K562 (cell line): ENCODE measurements around the gene HARS1. TPM values are rescaled to one million over a fixed set of nuclear protein-coding genes. Genes with fewer than 3 reads are reported as not detected.

Experiments
- CBX5 ChIP-seq: IDR thresholded peaks from 2 replicates; pipeline ENCODE4 v1.6.1; 2014; ENCODE audit warnings: low read depth, borderline replicate concordance
- FOS ChIP-seq: IDR thresholded peaks from 3 replicates; pipeline ENCODE4 v1.6.1; 2011; ENCODE audit not compliant: insufficient read length; ENCODE audit errors: extremely low read depth
- GTF2F1 ChIP-seq: IDR thresholded peaks from 2 replicates; pipeline ENCODE4 v1.6.1; 2011; ENCODE audit warnings: low read depth, low read length, improper control_type of control experiment
- MGA ChIP-seq: fragments of 450-650 bp; IDR thresholded peaks from 2 replicates; pipeline ENCODE4 v1.6.1; 2016; ENCODE audit warnings: mild to moderate bottlenecking, moderate library complexity
- PCBP2 ChIP-seq: fragments of 200-400 bp; formaldehyde crosslinking; IDR thresholded peaks from 2 replicates; pipeline ENCODE4 v1.6.1; 2018; ENCODE audit warnings: low read length, low read depth, mild to moderate bottlenecking, moderate library complexity; ENCODE audit not compliant: poor library complexity, severe bottlenecking
- RFX1 ChIP-seq: fragments of 450-650 bp; IDR thresholded peaks from 2 replicates; pipeline ENCODE4 v1.6.1; 2016; ENCODE audit warnings: mild to moderate bottlenecking, moderate library complexity
- SP2 ChIP-seq: IDR thresholded peaks from 2 replicates; pipeline ENCODE4 v1.6.1; 2011; ENCODE audit warnings: mild to moderate bottlenecking, low read depth, low read length, moderate library complexity; ENCODE audit not compliant: poor library complexity, severe bottlenecking; ENCODE audit errors: extremely low read depth
- TGIF2 ChIP-seq: sonication (generic); formaldehyde crosslinking; IDR thresholded peaks from 2 replicates; pipeline ENCODE4 v1.8.1; 2022; ENCODE audit warnings: mild to moderate bottlenecking, missing genetic modification reagents, moderate library complexity
- TSHZ1 ChIP-seq: fragments of 250-450 bp; sonication (Bioruptor Pico); IDR thresholded peaks from 2 replicates; pipeline ENCODE4 v1.4.0; 2020; ENCODE audit warnings: mild to moderate bottlenecking, moderate library complexity
- ZBED1 ChIP-seq: IDR thresholded peaks from 2 replicates; pipeline ENCODE4 v1.6.1; 2014
- ZNF41 ChIP-seq: fragments of 250-450 bp; sonication (Bioruptor Pico); conservative IDR thresholded peaks from 2 replicates; pipeline ENCODE4 v1.4.0; 2020; ENCODE audit warnings: mild to moderate bottlenecking
- polyA plus RNA-seq, 8 experiments: library from polyadenylated mRNA; depleted of rRNA in 4 of 8; stranded (reverse) in 5 of 8; unstranded in 3 of 8; fragments of >200 nt; fragmentation: Nextera tagmentation in 2 of 8; fragmentation: Illumina TruSeq in 1 of 8; extraction: Ambion mirVana in 2 of 8; extraction: Trizol in 1 of 8; gene quantifications; 2 replicates each; pipeline versions ENCODE4 v1.2.1 to v1.2.3, GENCODE V29; 2011 to 2014; ENCODE audit warnings: inconsistent platforms in 1 of 8, missing spikeins in 1 of 8
- total RNA-seq, 7 experiments: library from RNA; depleted of rRNA in 6 of 7; stranded (reverse); fragments of >200 nt in 6 of 7; fragmentation: Illumina TruSeq in 2 of 7; extraction: Trizol in 2 of 7; gene quantifications; 2 replicates each; pipeline versions ENCODE4 v1.2.1 to v1.2.3, GENCODE V29; 2011 to 2021; ENCODE audit warnings: low replicate concordance in 1 of 7

HARS1 gene
- total and polyA plus RNA-seq, 9 of the 15 experiments (the other 6 are each of a cell fraction or from before 2014, with no cell fraction given), result 13.5 to 88.5 (median 75.2) TPM

GRCh38 chr5:140700177-140701144 is 9.3 kb upstream of the HARS1 start, which contains the start of gene ZMAT2 (continued):
- no peak for TF ChIP-seq PCBP2
- TF ChIP-seq MGA, result no peak
- TF ChIP-seq FOS, result peak; percentile 82
- TF ChIP-seq RFX1, result peak; percentile 95
- TF ChIP-seq CBX5, result no peak
- TF ChIP-seq ZNF41 (CRISPR knock-in tag), result no peak
- TF ChIP-seq TSHZ1 (CRISPR knock-in tag), result no peak
- TF ChIP-seq SP2, result peak; percentile 4
- TF ChIP-seq ZBED1, result peak; percentile 71; the same call in 1 of the 2 replicates
- TF ChIP-seq GTF2F1, result no peak
- TF ChIP-seq TGIF2, result no peak
